Activated naive CD4-positive, alpha-beta T cell (primary cell): ENCODE measurements around the gene SAMD4A.
A peak's percentile ranks its signal among the peaks of the same experiment; 100 is the strongest.

Source experiments
- DNase-seq, 4 experiments: peaks; one replicate each; lab custom pipeline; 2025; lab: John Stamatoyannopoulos, UW

Gene SAMD4A

DNA sequence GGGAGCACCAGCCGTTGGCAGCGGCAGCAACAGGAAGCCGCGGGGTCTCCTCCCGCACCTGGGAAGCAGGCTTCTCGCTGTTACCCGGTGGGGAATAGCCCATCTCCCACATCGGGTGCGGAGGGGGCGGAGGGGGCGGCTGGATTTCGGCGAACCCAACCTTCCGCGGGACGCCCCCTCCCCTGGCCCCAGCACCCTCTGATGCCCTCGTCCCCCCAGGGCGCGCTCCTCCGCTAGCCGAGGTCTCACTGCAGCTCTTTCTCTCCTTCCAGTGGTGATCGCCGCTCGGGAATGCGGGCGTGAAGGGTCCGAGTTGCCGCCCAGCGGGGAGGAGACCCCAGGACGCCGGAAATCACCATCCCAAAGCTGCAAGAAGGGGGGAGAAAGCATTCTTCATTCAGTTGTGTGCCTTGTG lies 303 bp downstream of the SAMD4A start:
- DNase-seq: no peak

DNA sequence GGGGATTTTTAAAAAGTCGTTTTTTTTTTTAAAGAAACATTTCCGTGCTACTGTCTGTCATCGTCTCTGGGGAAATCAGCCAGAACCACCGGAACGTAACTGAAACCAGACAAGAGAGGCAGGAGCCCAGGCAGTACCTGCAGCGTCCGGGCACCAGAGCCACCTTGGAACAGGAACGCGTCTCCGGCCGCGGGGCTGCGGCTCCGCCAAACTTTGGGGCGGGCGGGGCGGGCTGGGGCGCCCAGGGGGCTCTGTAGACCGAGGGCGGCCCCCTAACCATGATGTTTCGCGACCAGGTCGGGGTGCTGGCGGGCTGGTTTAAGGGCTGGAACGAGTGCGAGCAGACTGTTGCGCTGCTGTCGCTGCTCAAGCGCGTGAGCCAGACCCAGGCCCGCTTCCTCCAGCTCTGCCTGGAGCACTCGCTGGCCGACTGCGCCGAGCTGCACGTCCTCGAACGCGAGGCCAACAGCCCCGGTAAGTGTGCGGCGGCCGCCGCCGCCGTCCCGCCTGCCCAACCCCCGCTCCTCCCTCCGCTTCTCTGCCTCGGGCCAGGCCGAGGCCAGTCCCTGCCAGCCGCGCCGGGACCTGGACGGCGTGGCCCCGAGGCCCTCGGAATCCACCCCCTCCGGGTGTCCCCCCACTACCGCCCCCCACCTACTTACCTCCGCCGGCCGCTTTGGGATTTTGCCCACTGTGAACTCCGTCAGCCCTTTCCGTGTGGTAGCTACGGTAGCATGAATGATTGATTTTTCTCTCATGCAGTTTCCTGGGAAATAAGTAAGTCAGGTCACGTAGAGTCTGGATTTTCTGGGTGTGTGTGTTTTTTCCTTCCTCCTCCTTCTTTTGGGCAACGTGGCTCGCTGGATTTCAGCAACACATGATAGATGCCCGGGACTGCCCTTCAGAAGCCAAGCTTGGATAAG lies 972 bp downstream of the SAMD4A start:
- DNase-seq: peak in 3 of 4 experiments; percentile 12 to 20 (median 17)

DNA sequence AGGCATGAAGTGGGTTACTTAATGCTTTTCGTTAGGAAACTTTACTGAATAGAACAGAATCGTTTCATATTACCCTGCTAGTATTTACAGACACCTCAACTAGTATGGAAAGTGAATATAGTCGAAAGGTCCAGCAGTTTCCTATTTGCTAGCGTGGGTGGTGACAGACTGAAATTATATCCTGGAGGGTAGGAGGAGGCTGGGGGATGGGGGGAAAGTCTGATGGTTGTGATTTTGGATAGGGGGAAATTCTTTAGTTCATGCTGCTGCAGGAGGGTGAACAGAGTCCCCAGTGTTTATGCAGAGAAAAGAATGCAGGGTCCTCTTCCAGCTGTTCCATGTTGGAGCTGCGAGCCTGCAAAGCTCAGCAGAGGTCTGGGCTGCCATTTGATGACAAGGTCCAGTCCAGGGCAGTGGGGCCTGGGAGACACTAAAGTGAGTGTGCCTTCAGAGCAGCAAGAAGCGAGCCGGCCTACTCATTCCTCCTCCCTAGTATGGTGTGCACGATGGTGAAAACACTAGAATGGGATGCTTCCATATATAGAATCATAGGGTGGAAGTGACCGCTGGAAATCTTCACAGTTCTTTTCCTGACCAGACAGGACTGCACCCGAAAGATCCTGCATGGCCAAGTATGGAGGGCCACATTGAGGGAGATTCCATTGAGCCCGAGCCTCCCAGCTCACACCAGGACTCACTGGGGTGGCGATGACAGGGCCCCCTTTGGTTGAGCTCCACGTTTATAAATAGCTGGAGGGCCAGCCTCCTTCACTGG lies 2.1 kb downstream of the SAMD4A start:
- no peak for DNase-seq

DNA sequence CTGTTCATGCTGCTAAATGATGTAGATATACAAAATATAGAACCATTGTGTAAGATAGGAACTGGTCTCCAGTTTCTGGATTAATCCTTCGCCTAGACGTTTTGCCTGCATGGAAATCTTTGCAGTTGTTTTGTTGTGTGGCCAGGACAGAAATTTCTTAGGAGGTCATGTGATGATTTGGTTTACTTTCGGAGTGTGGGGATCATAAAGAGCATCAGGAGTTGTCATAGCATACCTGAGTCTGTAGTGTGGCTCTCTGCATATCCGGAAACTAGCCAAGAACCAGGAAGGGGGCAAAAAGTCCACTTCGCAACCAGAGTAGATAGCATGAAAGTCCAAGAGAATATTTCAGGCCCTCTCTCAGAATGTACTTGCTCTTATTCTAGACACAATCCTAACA lies 3.1 kb downstream of the SAMD4A start:
- no peak for DNase-seq

DNA sequence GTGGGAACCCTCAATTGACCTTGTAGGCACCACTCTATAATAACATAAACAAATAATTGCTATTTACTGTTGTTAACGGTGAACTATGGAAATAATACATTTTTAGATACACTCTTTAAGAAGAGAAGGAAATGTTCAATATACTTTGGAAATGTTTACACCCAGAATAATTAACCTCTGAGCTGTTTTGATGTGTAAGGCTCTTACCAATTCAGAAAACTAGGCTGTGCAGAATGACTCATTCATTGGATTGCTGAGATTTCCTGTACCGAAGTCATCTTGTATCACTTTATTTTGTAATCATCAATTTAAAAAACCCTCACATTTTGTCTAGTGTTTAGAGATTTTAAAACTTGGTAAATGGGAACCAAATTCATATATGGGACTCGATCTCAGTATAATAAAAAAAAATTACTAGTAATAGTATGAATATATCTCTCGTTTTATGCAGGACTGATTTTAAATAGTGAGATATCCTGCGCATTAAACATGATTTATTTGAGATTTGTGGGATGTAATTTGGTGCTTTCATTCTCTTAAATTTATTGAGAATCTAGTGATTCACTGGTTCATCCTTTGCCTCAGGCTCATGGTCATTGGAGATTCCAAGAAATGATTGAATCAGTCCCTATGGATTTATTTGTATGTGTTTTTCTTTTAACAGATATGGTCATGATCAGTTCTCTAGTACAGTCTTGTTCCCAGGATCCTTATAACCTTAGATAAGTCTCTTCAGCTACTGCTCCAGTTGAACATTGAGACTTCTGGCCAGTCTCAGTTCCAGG lies 3.9 kb downstream of the SAMD4A start:
- DNase-seq: no peak

DNA sequence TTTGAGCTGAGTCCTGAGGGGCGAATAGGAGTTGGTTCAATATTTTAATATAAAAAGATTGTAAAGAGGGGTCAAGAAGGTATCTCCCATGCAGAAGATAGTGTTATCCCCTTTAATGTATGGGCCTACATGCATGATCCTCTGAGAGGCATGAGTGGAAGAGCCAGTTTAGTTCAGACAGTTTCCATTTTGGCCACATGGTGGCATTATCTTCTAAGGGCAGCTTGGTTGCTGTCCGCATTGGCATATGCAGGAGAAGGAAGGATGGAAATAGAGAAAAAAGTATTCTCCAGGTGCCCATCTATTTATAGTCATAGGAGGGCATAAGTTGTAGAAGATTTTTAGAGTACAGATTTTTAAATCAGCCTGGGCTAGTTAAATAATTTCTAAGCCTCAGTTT lies 5.4 kb downstream of the SAMD4A start:
- DNase-seq: no peak

DNA sequence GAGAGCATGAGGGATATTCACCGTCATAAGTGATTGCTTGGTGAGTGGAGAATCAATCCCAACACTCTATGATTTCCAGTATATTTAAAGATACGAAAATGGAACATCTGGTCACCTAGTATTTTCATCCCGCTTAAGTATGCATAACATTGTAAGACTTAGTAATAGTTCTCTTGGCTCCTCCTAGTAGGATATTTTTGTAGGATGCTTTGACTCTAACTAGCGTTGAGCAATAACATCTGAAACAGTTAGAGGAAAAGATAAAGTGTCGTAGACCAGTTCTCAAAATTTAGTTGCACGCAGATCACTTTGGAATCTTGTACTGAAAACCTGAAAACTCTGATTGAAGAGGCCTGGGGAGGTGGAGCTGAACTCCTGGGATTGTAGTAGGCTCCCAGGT lies 7.6 kb downstream of the SAMD4A start:
- no peak for DNase-seq

DNA sequence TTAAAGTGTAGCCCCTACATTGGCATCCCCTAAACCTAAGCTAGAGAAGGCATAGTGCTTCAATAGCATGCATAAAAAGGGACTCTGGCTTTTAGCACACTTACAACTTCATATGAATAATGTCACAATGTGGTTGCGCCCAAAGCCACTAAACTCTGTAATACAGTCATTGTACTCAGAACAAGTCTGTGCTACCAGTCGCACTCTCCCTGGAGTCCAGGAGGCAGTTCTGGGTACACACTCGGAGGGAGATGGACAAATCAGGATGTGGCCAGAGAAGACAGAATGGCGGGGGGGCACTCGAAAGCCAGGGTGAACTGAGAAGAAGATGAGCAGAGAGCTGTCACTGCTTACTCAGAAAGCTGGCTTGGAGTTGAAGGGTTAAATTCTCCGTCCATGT lies 10.6 kb downstream of the SAMD4A start:
- no peak for DNase-seq

DNA sequence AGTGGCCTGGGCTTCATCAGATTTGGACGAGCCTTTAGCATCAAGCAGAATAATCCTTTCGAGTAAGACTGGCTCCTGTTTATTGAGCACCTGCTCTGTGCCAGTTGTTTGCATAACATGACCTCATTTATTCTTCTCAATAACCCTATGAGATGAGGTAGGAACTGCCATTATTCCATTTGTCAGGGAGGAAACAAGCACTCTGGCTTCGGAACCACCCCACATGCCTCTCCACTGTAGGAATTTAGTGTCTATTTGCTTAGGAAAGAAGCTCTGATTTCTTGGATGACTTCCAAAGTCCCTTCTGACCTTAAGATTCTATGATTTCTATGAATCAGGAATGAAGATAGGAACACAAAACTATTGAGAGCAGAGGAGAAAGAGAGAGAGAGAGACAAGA lies 11.0 kb downstream of the SAMD4A start:
- no peak for DNase-seq

DNA sequence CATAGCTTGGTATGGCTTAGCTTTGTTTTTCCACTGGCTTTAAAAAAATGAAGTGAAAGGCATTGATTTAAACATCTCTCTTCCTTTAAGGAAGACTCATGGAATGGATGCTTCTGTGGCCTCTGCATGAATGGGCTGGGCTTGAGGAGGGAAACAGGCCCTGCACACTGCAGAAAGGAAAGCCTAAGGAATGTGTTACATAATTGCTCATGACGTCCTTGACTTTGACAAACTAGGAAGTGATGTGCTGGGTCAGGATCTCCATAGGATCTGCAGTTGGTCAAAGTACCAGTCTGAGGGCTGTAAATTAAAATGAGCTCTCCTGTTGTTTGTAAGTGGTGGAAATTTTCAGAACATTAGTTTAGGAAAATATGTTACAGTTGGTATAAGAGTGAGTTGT lies 12.7 kb downstream of the SAMD4A start:
- no peak for DNase-seq

DNA sequence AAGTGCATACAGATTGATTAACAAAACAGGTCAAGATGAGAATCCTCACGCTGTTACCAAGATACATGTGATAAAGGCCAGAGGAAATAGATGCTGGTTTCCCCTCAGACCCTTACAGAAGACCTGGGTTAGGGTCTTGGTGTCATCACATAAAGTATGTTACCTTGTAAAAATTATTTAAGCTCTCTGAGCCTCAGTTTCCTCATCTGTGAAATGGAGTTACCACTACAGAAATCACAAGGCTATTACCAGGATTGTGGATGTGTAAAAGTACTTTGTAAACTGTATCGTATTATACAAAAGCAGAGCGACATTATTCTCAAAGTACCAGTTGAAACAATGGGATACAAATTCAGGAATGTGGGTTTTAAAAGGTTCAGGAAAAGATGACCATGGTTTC lies 14.0 kb downstream of the SAMD4A start:
- DNase-seq: no peak

DNA sequence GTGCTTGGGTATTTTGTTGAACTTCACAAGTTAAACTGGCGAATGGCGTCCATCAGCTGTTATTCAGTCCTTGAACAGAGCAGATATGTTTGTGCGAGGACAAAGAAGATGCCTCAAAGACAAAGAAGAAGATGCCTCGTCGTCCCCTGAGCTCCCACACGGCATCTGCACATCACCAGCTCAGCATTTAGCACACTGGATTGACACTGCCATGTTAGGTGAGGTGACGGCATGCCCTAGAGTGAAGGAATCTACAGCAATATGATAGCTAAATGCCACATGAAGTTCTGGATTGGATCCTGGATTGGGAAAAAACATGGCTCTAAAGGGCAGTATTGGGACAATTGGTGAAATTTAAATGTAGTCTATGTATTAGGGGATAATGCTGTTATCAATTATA lies 15.4 kb downstream of the SAMD4A start:
- no peak for DNase-seq

DNA sequence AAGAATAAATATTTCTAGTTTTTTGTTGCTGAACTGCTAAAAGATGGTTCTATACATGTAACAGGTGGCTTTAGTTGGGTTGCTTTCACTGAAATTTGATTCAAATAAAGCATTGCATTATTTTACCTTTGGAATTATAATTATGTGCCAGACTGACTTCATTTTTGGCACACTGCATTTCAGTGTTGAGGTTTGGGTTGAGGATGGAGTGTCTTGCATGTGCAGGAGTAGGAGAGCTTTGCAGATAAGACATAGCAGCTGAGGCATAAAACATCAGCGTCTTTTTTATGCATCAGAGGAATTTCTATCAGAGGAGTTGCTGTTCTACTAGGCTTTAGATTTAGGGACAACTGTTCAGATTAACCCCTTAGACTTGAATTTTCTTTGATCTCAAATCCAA lies 17.2 kb downstream of the SAMD4A start:
- DNase-seq: no peak

DNA sequence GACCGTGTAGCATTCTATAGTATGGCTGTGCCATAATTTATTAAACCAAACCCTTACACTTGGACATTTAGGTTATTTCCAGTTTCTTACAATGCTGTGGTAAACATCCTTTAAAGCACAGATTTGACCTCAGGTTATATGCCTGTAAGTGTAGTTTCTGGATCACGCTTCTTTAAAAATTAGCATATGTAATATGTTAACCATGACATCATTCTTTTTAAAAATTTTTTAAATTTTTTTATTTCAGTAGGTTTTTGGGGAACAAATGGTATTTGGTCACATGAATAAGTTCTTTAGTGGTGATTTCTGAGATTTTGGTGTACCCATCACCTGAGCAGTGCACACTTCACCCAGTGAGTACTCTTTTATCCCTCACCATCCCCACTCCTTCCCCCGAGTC lies 18.3 kb downstream of the SAMD4A start:
- no peak for DNase-seq

DNA sequence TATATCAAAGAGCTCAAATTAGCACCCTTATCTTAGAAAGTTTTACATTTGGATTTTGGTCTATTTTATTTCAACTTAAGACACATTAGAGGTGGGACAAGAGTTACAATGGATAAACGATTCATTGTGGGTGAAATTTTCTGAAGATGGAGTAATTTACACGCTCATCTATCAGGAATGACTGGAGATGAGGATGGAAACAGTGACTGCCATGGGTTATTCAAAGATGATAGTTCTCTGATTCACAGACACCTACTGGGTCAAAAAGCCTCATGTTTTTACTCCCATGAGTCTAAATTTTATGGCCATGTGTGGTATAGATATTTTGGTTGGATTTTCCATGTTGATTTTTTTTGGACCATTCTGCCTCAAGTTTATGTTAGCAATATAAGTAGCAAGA lies 22.1 kb downstream of the SAMD4A start:
- no peak for DNase-seq

DNA sequence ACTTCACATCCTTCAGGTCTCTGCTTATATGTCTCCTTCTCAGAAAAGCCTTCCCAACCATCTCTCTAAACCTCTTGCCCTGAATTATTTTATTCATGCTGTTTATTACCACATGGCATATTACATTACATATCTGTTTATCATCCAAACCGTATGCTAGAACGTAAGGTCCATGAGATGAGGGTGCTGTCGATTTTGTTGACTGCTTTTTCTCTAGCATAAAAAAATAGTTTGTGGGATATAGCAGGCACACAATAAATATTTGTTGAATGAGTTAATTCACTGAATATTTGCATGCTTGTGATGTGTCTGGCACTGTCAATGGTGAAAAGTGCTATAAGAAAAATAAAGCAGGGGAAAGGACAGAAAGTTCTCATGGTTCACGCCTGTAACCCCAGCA lies 22.9 kb downstream of the SAMD4A start:
- DNase-seq: no peak

DNA sequence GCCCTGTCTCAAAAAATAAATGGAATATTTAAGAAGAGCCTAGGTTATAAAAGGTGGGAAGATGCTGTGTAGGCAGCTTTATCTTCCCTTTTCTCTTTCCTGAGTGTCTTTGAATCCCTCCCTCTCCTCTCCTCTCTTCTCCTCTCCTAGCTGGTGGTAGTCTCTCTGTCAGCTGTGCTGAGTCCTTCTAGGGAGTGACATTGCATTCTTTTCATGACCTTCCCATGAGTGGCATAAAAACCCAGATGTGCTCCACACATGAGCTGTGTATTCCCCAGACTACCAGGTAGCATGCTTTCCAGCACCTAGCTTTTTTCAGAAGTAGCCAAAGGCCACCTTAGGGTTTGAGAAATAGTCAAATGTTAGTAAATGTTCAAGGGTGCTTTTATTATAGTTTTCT lies 23.6 kb downstream of the SAMD4A start:
- no peak for DNase-seq

DNA sequence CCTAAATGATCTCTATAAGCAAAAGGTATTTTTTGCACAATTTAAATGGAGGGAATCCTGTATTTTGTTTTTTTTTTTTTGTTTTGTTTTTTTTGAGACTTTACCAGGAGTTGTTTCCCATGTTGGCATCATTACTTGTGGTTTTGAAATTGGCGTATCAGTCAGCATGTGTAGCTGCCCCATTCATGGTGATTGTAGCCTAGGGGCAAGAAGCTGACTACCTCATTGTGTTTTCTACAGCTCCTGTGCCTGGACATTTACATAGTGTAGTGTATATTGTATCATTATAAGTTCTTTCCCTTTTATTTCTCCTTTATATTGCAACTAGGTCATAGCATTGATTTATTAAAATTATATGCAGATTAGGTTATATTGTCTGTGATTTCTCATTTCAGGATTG lies 24.5 kb downstream of the SAMD4A start:
- DNase-seq: no peak

DNA sequence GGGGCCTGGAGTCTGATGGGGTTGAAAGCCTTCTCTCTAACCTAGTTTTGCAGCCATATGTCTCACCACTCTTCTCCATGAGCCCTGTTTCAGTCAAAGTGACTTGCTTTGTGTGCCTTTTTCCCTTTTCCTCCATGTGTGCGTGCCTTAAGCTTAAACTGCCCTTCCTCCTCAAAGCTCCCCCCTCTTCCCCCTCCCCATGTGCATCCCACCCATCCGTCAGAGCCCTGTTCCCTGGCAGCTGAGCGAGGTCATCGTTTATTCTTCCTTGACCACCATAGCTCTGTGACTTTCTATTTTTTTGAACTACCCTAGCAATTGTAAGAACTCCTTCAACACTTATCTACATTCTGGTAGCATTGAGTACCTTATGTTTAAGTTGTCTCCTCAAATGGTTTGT lies 24.9 kb downstream of the SAMD4A start:
- DNase-seq: no peak

DNA sequence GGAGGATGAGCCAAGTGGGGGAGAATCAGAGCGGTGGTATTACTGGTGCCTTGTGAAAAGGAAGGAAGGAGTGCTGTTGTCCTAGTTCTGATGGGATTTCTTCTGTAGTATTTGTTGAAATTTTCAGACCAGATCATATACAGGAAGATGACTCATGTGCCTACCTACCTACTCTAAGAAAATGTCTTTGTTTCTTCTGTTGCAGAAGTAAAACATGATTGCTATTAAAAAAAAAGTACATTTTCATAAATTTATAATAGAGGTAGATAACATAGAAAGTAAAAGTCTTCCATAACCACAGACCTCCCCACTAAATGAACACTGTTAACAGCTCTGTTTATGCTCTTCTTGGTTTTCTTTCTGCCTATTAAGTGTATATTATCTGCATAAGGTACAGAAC lies 26.9 kb downstream of the SAMD4A start:
- DNase-seq: no peak

DNA sequence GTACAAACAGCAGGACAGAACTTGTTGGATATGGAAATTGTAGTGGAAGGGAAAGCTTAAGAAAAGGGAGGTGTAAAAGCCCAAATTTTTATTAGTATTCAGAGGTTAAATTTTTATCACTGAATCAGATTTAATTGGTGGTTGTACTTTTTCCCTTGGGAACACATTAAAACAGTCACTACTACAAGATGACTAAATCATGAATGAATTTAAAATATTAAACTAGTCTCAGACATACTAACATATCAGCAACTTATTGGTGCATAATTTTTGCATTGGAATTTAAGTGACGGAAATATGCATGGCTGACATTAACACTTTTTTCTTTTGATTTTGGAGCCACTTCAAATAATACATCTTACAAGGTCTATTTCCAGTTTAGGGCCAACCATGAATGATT lies 27.6 kb downstream of the SAMD4A start:
- DNase-seq: no peak

DNA sequence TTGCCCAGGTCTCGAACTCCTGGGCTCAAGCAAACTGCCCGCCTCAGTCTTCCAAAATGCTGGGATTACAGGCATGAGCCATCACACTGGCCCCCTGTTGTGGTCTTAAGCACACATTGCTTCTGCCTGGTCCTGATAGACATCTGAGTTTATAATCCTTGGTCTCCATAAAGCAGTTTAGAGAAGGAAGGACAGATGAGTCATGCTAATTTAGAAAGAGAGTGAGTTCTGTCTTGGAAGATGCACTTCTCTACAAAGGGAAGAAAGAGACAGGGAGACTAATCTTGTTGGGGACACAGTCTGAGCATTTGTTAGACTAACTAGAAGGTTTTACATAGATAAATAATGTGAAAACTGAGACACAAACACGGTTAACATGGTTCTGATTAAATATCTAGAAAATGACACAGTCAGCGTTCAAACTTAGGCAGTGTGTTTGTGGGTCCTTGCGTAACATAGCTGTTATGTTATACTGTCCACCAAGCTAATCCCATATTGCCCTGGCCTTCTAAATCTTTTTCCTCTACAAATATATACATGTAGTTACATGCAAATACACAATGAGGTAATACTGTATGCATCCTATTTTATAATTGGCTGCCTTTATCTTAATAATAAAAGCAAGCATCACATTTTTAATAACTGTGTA lies 31.0 kb downstream of the SAMD4A start:
- DNase-seq: no peak
